Cortex of kidney (tissue), 1 donor: Measurements from ENCODE around the gene ZNF772.

Source experiments
- DNase-seq: peaks from one replicate; lab custom pipeline; 2025; lab: John Stamatoyannopoulos, UW

The ZNF772 gene

DNA sequence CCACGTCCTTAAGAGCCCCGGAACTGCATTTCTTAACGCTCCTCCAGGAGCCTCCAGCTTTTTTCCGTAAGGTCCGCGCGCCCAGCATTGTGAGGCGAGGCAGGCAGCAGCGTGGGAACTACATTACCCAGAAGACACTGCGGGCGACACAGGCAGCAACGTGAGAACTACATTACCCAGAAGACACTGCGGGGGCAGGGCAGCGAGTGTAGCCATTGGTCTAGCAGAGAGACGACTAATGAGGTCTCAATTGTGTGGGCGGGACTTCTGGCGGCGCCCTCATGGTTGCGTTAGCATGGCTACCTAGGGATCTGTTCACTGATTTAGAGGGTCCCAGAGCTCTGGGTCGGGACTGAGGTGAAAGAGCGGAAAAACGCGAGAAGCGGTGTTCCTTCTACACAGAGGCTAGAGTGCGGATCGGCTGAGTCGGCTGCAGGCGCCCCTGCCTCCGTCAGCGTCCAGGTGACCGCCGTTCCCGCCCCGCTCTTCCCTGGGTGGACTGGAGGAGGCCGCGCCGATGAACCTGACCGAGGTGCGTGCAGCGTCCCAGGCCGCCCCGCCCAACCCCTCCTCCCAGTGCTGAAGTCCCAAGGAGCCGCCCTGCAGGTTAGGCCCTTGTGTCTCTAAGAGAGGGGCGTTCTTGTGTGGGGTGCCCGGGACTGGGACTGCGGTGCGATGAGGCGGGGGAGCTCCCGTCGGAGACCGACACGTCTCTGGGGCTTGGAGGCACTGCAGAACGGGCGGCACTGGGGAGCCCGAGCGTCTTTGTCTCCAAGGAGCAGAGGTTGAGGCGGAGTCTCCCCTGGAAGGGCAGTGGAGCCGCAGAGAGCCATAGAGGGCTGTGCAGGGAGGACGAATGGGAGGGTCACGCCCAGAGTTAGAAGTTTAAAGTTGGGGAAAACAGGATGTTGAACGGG, 42.0 kb downstream of the ZNF772 start, which contains the start of gene ZNF749:
ZNF749 (plus strand) TSS at position 264 of the 917 bp plus-strand sequence; CDS start at position 518, 254 bp downstream.
- no peak for DNase-seq

DNA sequence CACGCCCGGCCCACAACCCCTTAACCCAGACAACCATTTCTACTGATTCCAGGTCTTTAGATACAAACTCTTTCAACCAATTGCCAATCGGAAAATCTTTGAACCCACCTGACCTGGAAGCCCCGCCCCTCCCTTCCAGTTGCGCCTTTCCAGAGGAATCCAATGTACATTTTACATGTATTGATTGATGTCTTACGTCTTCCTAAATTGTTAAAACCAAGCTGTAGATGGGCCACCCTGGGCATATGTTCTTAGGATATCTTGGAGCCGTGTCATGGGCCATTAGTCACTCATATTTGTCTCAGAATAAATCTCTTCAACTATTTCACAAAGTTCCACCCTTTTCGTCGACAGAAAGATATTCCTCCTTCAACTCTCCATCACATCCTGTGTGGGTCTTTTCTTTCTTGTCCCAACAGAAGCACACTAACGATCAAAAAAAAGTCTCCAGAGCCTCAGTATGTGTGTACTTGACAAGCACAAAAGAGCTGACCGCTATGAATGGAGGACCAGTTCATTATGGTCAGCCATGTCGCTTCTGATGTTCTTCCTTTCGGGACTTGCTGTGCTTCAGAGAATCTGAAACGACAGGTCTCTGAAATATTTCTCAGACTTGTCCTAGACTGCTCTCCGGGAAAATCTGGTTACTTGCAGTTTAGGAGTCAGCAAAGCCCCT, 42.8 kb downstream of the ZNF772 start:
- no peak for DNase-seq

DNA sequence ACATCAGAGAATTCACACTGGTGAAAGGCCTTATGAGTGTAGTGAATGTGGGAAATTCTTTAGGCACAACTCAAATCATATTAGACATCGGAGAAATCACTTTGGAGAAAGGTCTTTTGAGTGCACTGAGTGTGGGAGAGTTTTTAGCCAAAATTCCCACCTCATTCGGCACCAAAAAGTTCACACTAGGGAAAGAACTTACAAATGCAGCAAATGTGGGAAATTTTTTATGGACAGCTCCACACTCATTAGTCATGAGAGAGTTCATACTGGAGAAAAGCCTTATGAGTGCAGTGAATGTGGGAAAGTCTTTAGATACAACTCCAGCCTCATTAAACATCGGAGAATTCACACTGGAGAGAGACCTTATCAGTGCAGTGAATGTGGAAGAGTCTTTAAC, 56.3 kb downstream of the ZNF772 start:
- DNase-seq, result no peak

DNA sequence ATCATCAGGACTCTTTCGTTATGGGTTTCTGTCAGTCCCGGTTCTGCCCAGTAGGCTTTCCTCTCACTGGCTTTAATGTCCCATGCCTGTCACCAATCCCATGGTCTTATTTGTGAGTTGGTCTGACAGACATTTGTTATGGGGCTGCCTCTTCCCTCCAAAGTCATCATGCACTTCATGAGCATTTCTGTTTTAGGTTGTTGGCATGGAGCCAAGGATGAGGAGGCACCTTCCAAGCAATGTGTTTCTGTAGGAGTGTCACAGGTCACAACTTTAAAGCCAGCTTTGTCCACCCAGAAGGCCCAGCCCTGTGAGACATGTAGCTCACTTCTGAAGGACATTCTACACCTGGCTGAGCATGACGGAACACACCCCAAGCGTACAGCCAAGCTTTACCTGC, 57.9 kb downstream of the ZNF772 start:
- DNase-seq, result no peak
